RWPE2 (cell line): Measurements from ENCODE around the gene TMEM132E.
A peak's percentile ranks its signal among the peaks of the same experiment; 100 is the strongest.

Experiments
- ATAC-seq: fragments of 200-7000 bp; cut with Tn5 transposase; 3 replicates; pipeline ENCODE4 v1.9.1; 2021; ENCODE audit warnings: low read depth
- DNase-seq: peaks from one replicate; pipeline ENCODE4 v3.0.0-alpha.2; 2020; ENCODE audit warnings: low spot score
- H3K27ac ChIP-seq: fragments of 450-650 bp; 2 replicates; pipeline ENCODE4 v1.5.1; 2017; ENCODE audit warnings: mild to moderate bottlenecking; ENCODE audit not compliant: poor library complexity, severe bottlenecking
- H3K27me3 ChIP-seq: fragments of 250-450 bp; sonication (Bioruptor Pico); 2 replicates; pipeline ENCODE4 v1.5.1; 2021; ENCODE audit warnings: mild to moderate bottlenecking, moderate library complexity; ENCODE audit not compliant: insufficient read depth, poor library complexity, severe bottlenecking
- H3K36me3 ChIP-seq: fragments of 250-450 bp; sonication (Bioruptor Pico); 2 replicates; pipeline ENCODE4 v1.5.1; 2020; ENCODE audit warnings: low read depth, mild to moderate bottlenecking, moderate library complexity
- H3K4me1 ChIP-seq: fragments of 250-450 bp; sonication (Bioruptor Pico); 2 replicates; pipeline ENCODE4 v1.5.1; 2021; ENCODE audit warnings: mild to moderate bottlenecking, moderate library complexity; ENCODE audit not compliant: insufficient read depth, poor library complexity, severe bottlenecking
- H3K4me3 ChIP-seq: fragments of 250-450 bp; sonication (Bioruptor Pico); 2 replicates; pipeline ENCODE4 v1.5.1; 2021; ENCODE audit warnings: mild to moderate bottlenecking, moderate library complexity; ENCODE audit not compliant: severe bottlenecking
- H3K9me3 ChIP-seq: fragments of 250-450 bp; sonication (Bioruptor Pico); 2 replicates; pipeline ENCODE4 v1.5.1; 2021; ENCODE audit warnings: mild to moderate bottlenecking, moderate library complexity; ENCODE audit not compliant: severe bottlenecking
- TF ChIP-seq, protein P1 (sequence below): fragments of 450-650 bp; IDR thresholded peaks from one replicate; pipeline ENCODE4 v1.5.1; 2017; ENCODE audit warnings: mild to moderate bottlenecking, moderate library complexity; ENCODE audit not compliant: poor library complexity, severe bottlenecking

TMEM132E gene

DNA sequence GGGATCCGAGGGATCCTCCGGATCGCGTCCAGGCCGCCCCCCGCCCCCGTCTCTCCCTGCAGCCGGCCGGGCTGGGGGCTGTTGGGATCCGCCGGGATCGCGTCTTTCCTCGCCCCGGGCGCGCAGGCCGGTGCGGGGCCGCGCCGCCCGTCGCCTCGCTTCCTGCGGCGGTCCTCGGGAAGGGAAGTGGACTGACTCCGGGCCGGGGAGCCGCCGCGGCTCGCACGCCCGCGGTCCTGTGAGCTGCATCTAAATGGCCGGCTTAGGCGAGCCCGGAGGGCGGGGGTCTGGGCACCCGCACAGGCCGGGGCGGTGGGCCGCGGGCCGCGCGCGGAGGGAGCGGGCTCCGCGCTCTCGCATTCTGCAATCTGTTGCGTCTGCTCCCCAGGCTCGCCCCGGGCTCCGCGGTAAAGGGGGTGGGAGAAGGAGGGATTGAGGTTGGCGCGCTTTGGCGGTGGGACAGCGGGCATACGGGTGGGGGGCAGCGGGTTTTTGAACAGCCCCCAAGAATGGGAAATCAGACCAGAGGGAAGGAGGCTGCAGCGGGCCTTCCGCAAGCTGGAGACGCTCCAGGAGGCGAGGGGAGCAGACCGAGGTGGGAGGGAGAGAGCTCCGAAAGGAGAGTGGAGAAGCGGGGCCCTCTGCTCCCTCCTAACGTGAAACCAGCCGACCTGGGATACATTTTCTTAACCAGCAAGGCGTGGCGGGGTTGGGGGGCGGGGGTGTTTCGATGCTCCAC is 2.2 kb downstream of the TMEM132E start:
- H3K4me3 ChIP-seq, result no peak overlapping the region
- H3K36me3 ChIP-seq, result no peaks in the 10 kb centered on the region
- H3K9me3 ChIP-seq, result no peaks in the 10 kb centered on the region
- H3K27me3 ChIP-seq, result peaks cover 91% of the 10 kb centered on the region
- H3K27ac ChIP-seq, result no peak overlapping the region
- DNase-seq (no peak), ATAC-seq (no peak)
- no peaks in the 10 kb centered on the region for H3K4me1 ChIP-seq
- TF ChIP-seq, protein P1, sequence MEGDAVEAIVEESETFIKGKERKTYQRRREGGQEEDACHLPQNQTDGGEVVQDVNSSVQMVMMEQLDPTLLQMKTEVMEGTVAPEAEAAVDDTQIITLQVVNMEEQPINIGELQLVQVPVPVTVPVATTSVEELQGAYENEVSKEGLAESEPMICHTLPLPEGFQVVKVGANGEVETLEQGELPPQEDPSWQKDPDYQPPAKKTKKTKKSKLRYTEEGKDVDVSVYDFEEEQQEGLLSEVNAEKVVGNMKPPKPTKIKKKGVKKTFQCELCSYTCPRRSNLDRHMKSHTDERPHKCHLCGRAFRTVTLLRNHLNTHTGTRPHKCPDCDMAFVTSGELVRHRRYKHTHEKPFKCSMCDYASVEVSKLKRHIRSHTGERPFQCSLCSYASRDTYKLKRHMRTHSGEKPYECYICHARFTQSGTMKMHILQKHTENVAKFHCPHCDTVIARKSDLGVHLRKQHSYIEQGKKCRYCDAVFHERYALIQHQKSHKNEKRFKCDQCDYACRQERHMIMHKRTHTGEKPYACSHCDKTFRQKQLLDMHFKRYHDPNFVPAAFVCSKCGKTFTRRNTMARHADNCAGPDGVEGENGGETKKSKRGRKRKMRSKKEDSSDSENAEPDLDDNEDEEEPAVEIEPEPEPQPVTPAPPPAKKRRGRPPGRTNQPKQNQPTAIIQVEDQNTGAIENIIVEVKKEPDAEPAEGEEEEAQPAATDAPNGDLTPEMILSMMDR, result no peak

DNA sequence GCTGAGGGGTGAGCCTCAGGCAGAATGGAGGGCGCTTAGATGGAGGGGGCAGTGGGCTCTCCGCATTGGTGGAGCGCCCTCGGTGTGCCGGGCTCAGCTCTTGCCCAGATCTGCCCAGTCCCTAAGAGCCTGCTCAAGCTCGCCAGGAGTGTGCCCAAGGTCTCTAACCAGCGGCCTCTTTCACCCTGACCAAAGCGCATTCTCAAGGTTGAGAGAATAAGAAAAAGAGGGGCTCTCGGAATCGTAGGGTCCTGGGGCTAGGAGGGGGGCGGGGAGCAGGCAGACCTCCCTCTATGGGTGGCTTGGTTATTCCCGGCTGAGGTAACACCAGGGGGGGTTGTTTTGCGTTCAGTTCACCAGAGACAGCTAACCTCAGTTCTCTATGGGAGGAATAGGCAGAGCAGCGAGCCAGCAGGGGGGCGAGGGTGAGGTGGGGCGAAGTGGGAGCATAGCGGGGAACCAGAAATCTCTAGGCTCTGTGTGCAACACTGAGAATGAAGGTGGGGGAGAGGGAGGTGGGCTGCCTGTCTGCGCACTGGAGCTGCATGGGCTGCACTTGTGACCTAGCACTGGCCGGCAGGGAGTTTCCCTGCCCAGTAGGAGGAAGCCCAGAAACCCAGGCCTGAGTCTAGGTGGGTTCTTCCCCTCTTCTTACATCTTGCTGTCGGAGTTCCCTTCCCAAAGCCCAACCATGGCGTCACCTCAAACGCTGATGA is 3.0 kb downstream of the TMEM132E start:
- H3K4me3 ChIP-seq, result no peak overlapping the region
- TF ChIP-seq, protein P1, result no peak
- ATAC-seq, result no peak; the same call in 2 of the 3 replicates
- H3K9me3 ChIP-seq, result no peaks in the 10 kb centered on the region
- H3K36me3 ChIP-seq, result no peaks in the 10 kb centered on the region
- DNase-seq, result no peak
- H3K27ac ChIP-seq, result no peak overlapping the region
- H3K27me3 ChIP-seq, result peaks cover 85% of the 10 kb centered on the region
- H3K4me1 ChIP-seq, result no peaks in the 10 kb centered on the region

DNA sequence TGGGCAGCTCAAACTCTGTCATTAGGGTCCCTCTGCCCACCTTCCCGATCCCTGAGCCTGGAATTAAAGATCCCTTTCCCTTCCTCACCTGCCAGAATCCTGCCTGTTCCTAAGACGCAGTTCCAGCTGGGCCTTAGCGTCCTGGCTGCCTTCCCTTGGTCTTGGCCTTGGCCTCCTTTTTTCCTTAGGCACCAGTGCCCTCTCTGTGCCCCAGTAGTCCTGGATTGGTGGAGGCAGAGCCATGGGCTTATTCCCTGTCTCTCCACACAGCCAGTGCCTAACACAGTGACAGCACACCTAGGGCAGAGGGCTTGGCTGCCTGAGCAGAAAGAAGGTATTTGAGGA is 3.5 kb downstream of the TMEM132E start:
- Histone ChIP-seq H3K4me3 (no peak overlapping the region), H3K9me3 (no peaks in the 10 kb centered on the region), H3K27me3 (peaks cover 80% of the 10 kb centered on the region), H3K36me3 (no peaks in the 10 kb centered on the region), H3K27ac (no peak overlapping the region), H3K4me1 (no peaks in the 10 kb centered on the region)
- ATAC-seq, result no peak
- TF ChIP-seq, protein P1, result no peak
- DNase-seq, result no peak

- peak; percentile 57; the same call in 2 of the 3 replicates for ATAC-seq
- H3K27me3 ChIP-seq, result peaks cover 59% of the 10 kb centered on the region
- TF ChIP-seq, protein P1, result peak; percentile 22
- no peaks in the 10 kb centered on the region for H3K4me1 ChIP-seq
- no peak overlapping the region for H3K4me3 ChIP-seq
- no peak for DNase-seq
- H3K9me3 ChIP-seq, result no peaks in the 10 kb centered on the region
- no peaks in the 10 kb centered on the region for H3K36me3 ChIP-seq
- no peak overlapping the region for H3K27ac ChIP-seq
Measured at GRCh38 chr17:34584805-34585416, 5.5 kb downstream of the TMEM132E start.
